Smooth muscle cell of the brain vasculature (primary cell): ENCODE data around the gene SIK2.
A peak's percentile ranks its signal among the peaks of the same experiment; 100 is the strongest.

Experiments used
- DNase-seq: peaks from one replicate; pipeline ENCODE4 v3.0.0-alpha.2; 2012; ENCODE audit warnings: low read depth, low spot score

The SIK2 gene

GRCh38 chr11:111582163-111582562 is 20.1 kb upstream of the SIK2 start:
- DNase-seq, result no peak

GRCh38 chr11:111582881-111583280 is 19.4 kb upstream of the SIK2 start:
- no peak for DNase-seq

- DNase-seq, result no peak
These were observed 16.9 kb upstream of the SIK2 start for GRCh38 chr11:111585371-111585770.

DNA sequence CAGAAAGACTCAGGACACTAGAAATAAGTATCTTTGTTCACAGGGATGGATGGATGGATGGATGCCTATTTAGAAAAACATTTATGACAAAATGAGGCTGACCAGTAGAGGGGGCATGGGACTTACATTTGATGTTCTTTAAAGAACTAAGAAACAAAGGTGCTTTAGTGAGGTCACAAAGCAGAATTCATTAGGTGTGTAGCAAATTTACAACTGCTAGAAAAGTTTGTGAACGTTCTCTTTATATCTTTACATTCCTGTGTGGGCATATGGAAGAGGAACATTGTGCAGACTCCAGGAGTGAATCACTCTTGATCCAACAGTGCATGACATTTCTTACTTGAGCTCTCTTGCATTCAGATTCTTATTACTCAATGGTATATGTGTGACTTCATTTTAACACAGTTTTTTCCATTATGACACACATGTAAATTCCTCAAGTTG is 15.8 kb upstream of the SIK2 start:
- DNase-seq, result no peak

DNA sequence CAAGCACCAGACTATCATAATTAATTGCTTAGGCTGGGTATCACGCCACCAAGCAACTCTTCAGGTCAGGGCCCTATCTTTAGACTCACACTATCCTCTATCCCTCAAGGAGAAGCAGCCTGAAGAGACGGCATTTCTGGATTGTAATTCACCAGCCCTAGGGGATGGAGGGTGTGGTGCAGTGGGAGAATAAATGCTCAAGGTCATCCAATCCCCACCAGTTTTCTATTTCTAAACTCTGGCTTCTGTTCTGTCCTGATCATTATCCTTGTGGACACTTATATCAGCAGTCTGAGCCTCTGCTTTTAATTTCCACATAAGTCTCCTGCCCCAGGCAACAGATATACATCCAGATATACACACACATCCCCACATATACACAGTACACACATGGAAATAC is 13.1 kb upstream of the SIK2 start:
- no peak for DNase-seq

- DNase-seq, result no peak
These were observed 12.3 kb upstream of the SIK2 start for GRCh38 chr11:111589886-111590499.

DNA sequence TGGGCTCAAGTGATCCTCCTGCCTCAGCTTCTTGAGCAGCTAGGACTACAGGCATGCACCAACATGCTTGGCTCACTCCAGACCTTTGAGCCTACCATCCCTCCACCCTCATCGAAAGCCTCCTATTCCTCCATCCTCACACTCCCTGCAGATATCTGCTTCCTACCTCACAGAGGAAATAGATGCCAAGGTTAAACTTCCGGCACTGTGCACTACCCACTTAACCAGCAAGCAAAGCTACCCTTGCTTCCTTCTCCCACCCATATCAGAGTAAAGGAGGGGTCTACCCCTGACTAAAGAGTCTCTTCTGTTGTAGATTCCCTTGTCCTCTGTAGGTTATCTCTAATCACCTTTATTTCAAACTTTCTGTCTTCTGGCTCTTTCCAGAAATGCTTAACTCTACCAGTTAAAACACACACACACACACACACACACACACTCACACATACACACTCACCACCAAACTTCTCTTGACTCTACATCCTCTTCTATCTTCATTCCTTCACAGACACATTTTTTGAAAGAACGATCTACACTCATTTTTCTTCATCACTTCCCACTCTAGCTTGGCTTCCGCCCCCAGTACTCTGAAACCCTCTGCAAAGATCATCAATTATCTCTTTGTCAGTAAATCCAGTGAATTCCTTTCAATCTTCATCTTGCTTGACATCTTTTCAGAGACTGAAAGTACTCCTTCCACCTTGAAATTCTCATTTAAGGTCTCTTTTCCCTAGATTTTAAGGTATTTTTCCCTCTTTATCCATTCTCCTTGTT is 10.9 kb upstream of the SIK2 start:
- no peak for DNase-seq

DNA sequence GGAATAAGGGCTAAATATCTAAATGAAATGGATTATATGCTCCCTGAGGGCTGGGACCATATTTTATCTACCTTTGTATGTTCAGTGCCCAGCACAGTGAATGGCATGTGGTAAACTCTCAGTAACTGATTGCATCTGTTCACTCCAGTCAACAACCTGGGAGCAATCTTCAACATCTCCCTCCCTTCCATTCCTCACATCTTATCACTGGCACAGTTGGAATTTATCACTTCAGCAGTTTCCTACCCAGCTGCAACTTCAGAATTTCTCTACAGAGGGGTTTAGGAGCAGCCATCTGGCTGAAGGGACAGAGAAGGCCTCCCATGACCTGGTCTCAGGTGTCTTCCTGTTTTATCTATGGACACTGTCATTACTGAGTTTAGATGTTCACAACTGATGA is 9.8 kb upstream of the SIK2 start:
- DNase-seq, result no peak

DNA sequence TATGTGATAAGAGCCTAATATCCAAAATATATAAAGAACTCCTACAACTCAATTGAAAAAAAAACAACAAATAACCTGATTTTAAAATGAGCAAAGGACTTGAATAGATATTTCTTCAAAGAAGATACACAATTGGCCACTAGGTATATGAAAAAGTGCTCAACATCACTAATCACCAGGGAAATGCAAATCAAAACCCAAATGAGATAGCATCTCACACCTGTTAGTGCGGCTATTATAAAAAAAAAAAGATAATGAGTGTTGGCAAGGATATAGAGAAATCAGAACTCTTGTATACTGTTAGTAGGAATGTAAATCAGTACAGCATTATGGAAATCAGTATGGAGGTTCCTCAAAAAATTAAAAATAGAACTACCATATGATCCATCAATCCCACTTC is 5.9 kb upstream of the SIK2 start:
- DNase-seq, result no peak

DNA sequence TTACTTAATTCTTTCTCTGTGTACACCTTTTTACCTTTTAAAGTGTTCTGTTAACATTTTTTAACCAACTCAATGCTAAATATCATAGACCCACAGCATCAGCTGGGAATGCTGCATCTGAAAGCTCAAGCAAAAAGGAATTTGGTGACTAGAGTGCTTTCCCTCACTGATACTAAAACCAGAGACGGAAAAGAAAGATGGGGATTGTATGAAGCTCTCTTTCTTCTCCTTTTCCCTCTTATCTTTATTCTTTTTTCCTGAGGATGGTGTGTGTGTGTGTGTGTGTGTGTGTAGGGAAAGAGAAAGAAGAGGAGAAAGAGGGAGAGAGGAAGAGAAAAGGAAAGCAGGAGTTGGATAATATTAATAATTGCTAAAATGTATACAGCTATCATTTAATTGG is 4.1 kb upstream of the SIK2 start:
- DNase-seq, result no peak

DNA sequence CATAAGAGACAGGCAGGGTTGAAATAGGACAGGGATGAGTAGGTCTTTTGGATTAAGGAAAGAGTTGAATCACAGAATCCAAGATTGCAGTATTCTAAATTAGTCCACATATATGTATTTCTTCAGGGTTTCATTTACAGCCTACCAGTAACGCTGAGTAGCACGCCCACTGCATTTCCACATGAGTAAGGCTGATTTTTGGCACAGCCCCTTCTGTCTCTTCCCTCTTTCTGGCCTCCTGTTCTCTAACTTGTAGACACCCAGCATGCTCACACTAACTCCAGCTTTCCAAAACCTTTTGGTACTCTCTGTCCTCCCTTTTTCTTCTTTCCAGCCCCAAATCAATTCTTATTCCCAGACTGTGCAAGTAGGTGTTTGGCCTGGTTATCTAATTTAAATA is 3.7 kb upstream of the SIK2 start:
- no peak for DNase-seq

DNA sequence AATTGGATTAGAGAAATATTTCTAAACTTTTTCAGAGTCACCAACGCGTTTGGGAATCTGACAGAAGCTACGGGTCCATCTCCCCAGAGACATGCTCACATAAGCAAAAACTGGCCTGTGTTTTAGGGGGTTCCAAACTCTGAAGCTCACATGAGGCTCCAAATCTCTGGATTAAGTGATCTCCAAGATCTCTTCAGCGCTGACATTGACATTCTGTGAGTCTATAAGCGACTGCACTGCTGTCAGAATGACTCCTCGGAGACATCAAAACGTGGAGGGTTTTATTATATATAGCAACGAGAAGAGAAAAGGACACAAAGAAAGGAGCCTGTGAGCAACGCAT is 642 bp upstream of the SIK2 start:
- DNase-seq, result no peak

- DNase-seq, result no peak
These were observed 789 bp downstream of the SIK2 start for GRCh38 chr11:111602865-111603610.

DNA sequence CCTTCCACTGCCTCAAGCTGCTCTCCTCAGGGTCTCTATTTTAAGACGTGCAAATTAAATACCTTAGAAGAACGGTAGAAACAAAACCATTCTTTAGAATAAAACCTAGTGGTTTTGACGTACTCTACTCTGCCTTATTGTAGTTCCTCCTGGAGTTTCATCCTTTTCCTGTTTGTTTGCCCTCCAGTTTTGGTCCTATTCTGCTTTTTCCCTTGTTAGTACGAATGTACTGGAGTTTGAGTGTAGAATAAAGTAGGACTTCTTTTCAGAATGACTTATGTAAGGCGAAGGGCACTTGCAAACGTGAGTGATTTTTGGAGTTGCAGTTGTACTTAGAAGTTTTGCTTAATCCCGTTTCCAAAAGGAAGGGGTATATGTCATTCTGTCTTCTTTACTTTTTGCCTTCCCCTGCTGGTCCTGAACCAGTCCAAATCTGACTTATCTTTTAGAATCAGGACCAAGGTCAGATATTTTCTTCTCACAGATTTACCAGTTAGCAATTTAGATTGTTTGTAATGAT is 1.4 kb downstream of the SIK2 start:
- no peak for DNase-seq

DNA sequence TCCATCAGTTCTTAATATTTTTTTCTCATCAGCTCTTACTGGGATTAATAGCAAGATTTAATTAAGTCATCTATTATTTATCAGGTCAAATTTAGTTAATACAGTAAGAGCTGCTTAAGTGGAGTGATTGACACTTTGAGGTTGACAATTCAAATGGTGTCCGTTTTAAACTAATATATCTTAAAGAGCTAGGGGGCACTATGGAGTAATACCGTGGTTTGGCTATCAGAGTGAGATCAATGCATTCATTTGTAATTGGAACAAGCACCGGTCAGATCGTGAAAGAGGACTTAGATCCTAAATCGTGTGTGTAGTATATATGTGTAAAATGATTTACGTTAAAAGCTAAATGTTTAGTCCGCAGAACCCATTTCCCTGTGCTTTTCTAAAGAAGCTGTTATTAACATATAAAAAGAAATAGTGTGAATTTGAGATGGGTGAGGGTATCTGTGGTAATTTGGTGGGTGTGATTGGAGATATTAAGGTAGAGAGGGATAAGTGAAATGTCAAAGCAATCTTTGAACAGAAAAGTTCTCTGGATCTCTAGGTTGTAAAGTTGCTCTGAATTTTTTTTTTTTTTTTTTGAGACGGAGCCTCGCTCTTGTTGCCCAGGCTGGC is 2.3 kb downstream of the SIK2 start:
- DNase-seq, result peak; percentile 26

DNA sequence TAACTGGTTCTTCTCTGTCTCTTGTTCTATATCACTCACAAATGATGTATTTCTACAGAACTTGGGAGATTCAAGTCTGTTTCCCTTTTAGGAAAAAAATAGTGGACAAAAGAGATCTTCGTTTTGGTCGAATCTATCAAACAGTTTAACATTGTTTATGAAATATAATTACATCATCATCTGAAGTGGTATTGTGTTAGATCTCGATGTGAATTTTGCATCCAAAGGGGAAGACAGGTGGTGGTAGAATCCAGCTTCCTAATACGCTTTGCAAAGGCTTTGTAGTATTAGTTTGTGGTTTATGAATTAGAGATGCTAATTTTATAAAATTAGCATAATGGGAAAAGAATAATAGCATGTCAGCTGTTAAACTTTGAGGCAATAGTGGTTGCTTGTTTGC is 3.4 kb downstream of the SIK2 start:
- DNase-seq, result no peak

DNA sequence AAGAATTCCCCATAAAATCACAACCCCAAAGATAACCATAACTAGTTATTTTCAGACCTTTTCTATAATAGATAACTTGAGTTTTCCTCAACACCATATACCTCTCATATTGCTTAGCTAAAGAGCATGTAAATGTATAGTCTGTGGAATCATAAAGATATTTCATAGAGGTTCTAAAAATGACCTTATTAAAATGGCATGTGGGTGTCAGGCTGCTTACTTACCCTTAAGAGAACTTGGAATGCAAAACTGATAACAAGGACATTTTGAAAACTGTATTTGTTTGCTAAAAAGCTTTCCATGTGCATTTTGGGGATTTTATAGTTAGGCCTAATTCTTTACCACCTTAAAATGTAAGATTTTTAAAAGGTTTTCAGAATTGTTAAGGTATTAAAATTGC is 4.7 kb downstream of the SIK2 start:
- DNase-seq, result no peak

DNA sequence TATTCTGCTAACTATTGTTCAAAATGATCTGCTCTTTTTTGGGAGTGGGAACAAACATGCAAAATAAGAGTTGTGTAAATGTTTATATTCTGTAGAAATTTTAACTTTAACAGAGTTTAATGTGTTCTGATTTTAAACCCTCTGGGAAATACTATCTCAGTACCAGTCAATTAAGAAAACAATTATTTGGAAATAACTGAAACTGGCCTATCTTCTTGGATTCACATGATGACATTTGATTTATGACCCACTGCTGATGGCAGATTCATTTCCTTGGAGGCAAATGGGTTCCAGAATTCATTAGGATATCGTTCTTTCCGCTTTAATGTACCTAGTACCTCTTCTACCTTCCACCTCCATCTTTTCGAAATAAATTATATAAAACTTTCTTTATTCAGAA is 5.5 kb downstream of the SIK2 start:
- DNase-seq, result no peak

- DNase-seq, result no peak
These were observed 10.0 kb downstream of the SIK2 start for GRCh38 chr11:111612224-111612623.

GRCh38 chr11:111617286-111617685 is 15.0 kb downstream of the SIK2 start:
- DNase-seq, result no peak

DNA sequence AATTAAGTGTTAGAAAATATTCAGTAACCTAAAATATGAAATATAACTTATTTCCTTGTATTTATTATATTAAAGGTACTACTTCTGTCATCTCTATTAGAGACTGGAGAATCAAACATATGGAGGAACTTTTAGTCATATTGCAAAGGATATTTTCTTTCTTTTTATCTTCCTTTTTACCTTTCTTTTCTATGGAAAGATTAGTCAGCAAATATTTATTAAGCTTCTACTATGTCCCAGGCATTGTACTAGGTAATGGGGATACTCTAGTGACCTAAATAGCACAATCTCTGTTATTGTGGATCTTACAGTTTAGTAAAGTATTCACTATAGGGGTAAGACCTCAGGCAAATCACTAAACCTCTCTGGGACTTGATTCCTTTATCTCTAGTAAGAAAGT is 18.3 kb downstream of the SIK2 start:
- no peak for DNase-seq

GRCh38 chr11:111623527-111624030 is 21.3 kb downstream of the SIK2 start:
- no peak for DNase-seq
